ENCODE measurements around the gene METTL14. TPM values are rescaled to one million over a fixed set of nuclear protein-coding genes. Genes with fewer than 3 reads are reported as not detected.
"Not testable (repeated sequence)": the region's sequence is repeated elsewhere in the genome, so short reads cannot be mapped to it uniquely, and the experiment has no call there.

Gene METTL14
- 10 to 100 TPM; 55.7 to 68.4 (median 58.7) TPM for polyA plus RNA-seq (ENCODE audit: insufficient read length in 4 of 4)

DNA sequence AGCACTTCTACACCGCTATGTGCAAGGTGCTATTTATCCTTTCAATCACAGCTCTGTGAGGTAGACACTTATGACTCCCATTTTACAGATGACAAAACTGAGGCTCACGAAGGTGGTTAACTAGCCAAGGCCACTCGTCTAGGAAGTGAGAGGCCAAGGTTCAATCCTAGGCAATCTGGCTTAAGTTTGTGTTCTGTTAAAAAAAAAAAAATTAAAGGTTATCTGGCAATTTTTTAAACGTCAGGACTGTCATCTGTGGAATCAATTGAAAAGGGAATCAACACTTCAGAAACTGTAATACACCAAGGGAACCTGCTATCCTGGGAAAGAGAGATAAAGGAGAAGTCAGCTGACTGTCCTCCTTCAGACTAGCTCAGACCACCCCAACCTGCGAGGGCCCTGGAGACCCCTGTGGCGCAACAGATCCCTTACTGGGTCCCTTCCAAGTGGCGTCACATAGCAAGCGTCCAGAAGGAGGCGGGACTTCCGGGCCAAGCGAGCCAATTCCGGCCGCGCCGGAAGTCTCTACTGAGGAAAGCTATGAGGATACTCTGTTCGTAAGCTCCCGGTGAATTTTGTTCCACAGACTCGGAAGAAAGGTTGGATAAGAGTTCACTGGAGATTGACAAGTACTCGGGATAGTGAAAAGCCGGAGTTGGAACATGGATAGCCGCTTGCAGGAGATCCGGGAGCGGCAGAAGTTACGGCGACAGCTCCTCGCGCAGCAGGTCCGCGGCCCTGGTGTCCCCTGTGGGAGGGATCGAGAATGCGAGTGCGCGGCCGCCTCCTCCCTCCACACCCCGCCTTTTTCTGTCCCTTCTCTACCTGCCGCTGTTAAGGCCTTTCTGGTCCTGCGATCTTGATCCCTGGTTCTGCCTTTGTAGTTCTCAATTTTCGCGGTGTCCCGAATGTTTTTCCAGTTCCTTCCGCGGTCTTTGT lies at the start of gene METTL14:
TSS of gene METTL14 (plus strand) at position 520 of the 939 bp plus-strand sequence. CDS start at position 663, 143 bp downstream.
- peak; percentile 90 to 97 (median 94) for DNase-seq (ENCODE audit: low read depth in 4 of 4, low spot score in 2 of 4)

DNA sequence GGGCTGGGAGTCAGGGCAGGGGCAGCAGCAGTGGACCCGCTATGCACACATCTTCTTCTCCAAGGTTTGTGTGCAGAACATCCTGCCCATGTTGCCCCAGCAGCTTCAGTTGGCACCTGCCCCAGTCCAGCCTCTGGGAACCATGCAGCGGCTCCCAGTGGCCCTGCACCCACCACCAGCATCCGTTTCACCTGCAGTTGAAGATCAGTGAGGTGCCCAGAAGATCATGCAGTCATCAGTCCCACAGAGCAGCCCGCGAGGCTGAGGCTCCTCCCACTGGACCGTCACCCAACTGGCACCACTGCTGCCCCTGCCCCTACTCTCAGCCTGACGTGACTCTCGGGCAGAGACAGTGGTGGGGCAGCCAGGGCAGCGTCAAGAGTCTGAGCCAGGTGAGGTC lies 49.1 kb upstream of the METTL14 start:
- not testable (repeated sequence) for DNase-seq (ENCODE audit: low read depth in 4 of 4, low spot score in 2 of 4)

DNA sequence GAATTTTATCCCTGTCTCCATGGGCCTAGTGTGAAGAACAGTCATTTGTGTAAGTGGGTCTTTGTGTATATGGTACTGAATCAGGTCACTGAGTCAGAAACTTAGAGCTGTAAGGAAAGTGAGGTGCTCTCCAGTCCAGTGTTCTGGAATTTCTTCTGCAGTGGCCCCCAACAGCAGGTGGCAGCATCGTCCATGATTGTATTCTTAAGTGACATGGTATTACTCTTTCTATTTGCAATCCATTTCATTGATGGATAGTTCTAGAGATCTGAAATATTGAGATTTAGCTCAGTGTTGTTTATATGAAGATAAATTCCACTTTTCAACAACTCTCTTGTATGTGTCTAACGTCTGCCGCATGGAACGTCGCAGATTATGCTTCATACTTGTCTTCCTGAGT lies 20.5 kb upstream of the METTL14 start:
- not testable (repeated sequence) for DNase-seq (ENCODE audit: low read depth in 4 of 4, low spot score in 2 of 4)

DNA sequence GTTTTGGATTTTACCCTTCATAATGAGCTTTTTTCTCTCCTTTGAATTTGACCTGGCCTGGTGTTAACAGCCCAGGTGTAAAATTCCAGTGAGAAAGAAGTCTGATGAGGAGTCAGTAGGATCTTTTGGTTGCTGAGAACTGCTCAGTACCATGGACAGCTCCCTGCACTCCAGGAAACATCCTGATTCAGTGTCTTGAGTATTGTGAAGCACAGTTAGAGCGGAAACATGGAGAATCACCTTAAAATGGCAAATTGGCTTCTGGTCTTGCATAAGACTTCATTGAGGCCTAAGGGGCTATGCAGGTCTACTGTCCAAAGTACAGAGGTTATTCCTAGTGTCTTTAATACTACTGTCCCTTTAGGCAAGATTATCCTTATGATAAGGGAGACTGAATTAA lies 16.0 kb upstream of the METTL14 start:
- DNase-seq (ENCODE audit: low read depth in 4 of 4, low spot score in 2 of 4) = peak; percentile 36 to 73 (median 40)

DNA sequence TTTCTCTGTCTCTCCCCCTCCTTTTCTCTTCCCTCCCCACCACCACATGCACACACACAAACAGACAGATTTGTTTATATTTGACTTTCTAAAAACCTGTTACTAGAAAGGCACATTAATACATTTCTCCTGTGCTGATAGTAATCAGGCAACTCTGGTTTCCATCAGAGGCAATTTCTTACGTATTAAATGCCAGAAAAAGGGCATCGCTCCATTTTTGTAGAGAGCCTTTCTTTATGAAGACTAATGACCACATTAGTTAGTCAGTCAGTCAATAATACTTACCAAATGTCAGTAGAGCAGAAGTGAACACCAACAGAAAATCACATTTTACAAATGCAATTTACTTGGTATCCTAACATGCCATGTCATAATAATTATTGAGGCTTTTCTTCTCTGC lies 14.2 kb upstream of the METTL14 start:
- not testable (repeated sequence) for DNase-seq (ENCODE audit: low read depth in 4 of 4, low spot score in 2 of 4)

DNA sequence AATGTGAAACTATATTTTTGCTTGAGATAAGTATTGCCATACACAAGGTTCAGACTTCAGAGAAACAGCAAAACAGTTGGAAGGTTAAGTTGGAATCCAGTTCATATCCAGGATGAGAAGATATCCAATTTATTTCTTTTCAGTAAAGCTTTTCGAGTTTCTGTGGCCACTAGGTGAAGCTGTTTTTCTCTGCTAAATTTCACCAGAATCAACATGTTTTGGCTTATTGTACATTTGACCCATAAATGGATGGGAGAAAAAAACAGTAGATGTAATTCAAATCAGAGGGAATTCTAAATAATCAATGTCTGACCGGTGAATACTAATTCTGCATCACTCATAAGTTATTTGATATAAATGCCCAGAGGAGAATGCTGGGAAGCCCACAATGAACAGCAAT lies 9.1 kb upstream of the METTL14 start:
- no peak for DNase-seq (ENCODE audit: low read depth in 4 of 4, low spot score in 2 of 4)

DNA sequence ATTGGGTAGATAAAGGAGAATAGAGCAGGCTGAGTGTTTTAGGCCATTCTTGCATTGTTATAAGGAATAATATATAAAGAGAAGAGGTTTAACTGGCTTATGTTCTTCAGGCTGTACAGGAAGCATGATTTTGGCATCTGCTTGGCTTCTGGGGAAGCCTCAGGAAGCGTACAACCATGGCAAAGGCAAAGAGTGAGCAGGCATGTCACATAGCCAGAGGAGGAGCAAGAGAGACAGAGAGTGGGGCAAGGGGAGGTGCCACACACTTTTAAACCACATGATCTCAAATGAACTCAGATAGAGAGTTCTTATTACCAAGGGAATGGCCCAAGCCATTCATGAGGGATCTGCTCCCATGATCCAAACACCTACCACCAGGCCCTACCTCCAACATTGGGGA lies 4.4 kb upstream of the METTL14 start:
- no peak for DNase-seq (ENCODE audit: low read depth in 4 of 4, low spot score in 2 of 4)

DNA sequence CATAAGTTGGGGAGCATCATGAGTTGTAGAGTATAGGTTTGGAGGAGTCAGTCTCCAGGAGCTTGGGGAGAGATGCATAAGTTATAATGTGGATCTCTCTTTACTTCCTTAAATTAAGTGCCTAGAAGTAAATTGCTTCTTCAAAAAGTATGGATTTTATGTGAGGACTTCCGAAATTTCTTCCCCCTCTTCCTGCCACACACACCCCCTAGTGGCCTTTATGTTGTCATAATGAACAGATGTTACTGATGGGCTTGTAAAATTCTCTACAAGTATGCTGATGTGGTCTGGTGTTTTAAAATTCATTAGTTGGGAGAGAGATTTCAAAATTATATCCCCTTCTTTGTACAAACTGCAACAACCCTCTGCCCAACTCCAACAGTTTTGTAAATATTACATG lies 2.3 kb upstream of the METTL14 start:
- DNase-seq (ENCODE audit: low read depth in 4 of 4, low spot score in 2 of 4) = no peak

DNA sequence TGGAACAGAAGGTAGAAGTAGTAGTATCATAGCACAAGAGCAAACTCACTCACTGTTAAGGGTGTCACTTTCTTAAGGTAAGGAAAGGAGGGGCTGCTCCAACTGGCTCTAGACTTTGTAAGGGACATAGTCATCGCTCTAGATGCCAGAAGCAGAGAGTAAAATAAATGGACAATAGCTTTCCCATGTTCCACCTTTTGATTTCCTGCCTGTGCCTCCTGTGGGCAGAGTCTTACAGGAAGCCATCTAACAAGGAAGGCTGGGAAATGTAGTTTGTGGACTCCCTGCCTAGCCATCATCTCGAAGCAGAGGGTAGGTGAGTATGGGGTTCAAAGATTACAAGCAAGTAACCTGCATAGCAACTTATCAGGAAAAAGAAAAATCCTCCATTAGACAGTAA lies 1.7 kb upstream of the METTL14 start:
- no peak for DNase-seq (ENCODE audit: low read depth in 4 of 4, low spot score in 2 of 4)

DNA sequence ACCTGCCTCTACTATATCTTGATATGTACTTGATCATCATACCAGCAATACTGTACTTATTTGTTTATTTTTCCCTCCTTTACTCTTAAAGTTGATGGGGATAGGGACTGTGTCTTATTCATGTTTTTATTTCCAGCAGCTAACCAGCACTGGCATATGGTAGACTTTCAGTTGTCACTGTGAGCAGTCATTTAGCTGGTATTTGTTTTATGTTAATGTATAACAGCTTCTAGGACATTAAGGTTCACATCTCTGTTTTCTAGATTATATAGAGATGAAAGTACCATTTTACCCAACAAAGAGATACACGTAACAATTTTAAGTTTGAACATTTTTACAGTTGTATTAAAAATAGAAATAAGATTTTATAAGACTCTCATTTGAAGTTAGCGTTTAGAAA lies 17.9 kb downstream of the METTL14 start:
- no peak for DNase-seq (ENCODE audit: low read depth in 4 of 4, low spot score in 2 of 4)

DNA sequence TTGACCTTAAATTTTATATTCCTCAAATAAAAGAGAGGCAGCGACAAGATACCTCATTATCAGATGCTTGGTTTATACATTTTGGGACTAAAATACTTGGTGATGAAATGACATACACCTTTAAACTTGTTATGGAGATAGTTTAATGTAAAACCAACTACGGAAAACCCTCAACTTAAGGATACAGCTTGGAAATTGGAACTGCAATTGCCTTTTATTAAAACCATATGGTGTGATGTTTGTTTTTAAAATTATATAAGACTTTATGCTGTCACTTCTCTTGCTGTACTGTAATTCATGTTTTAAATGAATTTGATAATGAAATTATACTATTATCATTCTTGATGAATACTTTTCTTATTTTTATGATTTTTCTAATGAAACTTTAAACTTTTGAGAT lies 25.9 kb downstream of the METTL14 start:
- no peak for DNase-seq (ENCODE audit: low read depth in 4 of 4, low spot score in 2 of 4)

DNA sequence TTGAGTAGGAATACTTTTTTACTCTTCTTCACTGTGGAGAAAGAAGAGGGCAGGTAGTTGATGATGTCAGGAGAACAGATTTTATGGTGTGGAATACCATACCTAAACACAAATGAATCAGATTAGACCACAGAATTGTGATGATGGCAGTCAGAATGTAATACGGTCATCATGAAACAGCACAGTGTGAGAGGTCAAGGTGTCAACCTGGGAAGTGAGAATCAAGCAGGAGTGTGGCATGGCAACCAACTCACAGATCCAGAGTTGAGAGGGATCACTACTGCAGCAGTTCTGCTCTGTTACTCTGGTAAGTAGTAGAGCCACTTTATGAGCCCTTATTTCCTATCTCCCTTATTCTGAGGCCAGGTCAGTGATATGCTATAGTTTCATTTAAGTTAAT lies 27.7 kb downstream of the METTL14 start:
- DNase-seq (ENCODE audit: low read depth in 4 of 4, low spot score in 2 of 4) = no peak

DNA sequence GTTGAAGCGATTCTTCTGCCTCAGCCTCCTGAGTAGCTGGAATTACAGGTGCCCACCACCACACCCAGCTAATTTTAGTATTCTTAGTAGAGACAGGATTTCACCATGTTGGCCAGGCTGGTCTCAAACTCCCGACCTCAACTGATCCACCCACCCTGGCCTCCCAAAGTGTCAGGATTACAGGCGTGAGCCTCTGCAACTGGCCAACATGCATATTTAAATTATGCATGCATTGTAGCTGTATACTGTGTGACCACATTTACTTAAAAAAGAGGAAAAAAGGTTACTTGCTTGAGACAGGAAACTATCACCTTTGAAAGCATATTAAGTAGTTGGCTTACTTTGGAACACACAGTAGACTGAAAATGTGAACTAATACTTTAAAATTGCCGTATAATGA lies 29.5 kb downstream of the METTL14 start:
- no peak for DNase-seq (ENCODE audit: low read depth in 4 of 4, low spot score in 2 of 4)

DNA sequence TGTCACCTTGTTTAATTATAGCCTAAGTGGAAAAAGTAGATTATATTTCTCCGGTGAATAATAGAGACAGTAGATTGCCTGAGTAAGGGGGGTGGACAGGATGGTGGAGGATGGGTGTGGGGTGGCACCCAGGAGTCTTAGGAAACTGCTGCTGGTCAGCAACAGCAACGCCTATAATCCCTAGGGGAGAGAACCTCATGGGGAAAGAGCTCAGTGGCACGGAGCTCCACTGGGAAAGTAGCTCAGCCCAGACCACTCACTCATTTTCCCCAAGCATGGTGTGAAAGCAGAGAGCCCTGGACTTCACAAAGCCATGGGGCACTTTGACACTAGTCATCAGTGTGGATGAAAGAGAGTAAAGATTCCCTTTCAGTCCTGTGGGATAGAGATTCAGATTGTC lies 31.1 kb downstream of the METTL14 start:
- DNase-seq (ENCODE audit: low read depth in 4 of 4, low spot score in 2 of 4) = no peak

DNA sequence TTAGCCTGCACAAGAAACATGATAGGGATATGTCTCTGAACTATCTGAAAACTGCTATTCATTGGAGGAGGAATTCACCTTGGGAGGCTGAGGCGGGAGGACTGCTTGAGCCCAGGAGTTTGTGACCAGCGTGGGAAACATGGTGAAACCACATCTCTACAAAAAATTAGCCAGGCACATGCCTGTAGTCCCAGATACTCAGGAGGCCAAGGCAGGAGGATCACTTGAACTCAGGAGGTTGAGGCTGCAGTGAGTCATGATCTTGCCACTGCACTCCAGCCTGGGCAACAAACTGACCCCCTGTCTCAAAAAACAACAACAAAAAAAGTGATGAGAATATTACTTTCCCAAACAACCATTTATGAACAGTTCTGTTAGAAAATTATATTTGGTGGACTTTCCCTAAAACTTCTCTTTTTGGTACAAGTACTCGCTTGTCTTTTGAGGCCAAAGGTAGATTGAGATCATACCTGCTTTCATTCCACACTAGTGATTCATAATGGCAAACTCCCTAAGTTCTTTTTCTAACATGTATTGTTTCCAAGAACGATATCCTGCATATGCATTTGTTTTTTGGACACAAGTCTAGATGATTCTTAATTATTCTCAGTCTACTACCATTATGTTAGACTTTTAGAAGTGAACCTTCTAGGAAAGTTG lies 33.4 kb downstream of the METTL14 start:
- no peak for DNase-seq (ENCODE audit: low read depth in 4 of 4, low spot score in 2 of 4)

DNA sequence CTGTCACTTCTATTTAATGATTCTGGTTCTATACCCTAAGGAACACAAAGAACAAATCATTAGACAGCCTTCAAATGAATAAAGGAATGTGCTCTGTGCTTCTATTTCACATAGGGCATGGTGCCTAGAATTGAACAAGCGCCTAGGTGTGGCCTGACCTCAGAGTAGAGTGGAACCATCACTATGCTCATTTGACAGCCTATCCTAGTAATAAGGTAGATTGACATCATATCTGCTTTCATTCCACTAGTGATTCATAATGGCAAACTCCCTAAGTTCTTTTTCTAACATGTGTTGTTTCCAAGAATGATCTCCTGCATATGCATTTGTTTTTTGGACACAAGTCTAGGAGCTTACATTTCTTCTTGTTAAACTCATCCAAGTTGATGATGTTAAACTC lies 36.6 kb downstream of the METTL14 start:
- DNase-seq (ENCODE audit: low read depth in 4 of 4, low spot score in 2 of 4) = no peak

DNA sequence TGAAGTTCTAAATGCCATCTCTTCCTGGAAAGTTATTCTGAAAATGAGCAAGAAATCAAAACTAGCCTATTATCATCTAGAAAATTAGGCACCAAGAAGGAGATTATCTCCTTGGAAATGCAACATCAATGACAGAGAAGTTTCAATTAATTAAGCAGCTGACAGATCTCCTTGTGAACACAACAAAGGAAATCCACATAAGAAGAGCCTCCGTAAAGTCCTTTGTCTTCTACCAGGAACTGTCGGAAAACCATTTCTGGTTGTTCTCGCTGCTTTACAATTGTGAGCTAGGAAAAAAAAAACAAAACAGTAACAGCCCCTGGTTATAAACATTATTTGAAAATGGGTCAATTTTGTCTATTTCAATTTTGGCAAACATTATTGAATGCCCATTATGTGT lies 38.2 kb downstream of the METTL14 start:
- no peak for DNase-seq (ENCODE audit: low read depth in 4 of 4, low spot score in 2 of 4)

DNA sequence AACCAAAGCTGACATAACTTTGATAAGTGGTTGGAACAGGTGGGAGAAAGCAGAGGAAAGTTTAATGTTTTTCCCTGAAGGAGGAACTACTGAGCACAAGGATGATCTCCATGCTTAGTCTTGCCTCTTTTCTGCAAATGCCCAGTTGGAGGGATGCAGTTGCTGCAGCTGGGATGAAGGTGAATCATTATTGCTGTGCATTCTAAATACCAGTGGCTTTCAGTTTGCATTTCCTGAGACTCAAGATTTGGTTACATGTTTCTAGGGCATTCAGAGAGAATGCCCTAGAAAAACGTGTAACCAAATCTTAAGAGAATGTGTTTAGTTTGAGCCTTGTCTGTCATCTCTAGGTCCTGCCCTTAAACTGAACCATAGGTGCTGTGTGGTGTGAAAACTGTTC lies 42.2 kb downstream of the METTL14 start:
- DNase-seq (ENCODE audit: low read depth in 4 of 4, low spot score in 2 of 4) = no peak

DNA sequence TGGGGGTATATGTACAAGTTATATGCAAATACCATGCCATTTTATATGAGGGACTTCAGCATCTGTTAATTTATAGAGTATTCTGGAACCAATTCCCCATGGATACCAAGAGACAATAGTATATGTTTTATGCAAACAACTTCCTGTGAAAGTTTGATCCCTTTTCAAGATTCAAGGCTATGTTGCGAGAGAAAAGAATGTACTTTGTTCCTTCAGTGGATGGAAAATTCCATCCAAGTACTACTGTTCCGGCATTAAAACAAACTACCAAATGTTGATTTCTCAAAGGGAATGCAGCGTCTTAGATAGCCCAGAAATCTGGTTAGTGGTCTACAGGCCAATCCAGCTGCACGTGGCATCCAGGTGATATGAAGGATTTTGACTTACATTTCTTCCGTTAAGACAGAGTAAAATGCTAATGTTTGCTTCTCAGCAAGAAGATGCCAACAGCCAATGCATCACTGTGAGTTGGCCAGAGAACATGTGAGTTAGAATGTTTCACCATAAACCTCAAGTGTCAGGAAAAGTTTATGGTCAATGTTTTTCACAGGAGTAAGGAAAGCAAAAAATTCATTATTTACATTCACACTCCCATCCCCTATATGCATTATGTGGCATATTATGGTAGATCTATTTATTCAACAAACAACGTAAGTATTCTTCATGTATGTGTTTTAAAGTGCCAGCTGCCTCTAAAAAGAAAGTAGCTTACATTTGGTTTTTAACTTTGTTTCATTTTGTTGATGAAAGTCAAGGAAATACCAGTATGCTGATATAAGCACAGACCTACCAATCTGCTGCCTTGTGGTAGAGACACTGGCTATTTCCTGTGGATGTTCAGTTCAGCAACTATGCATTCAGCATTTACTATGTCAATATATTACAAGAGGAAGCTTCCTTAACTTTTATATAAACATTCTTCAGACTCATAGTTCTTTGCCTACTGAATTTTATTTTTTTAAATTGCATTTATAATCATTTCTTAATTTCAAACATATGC lies 44.4 kb downstream of the METTL14 start:
- DNase-seq (ENCODE audit: low read depth in 4 of 4, low spot score in 2 of 4) = no peak

DNA sequence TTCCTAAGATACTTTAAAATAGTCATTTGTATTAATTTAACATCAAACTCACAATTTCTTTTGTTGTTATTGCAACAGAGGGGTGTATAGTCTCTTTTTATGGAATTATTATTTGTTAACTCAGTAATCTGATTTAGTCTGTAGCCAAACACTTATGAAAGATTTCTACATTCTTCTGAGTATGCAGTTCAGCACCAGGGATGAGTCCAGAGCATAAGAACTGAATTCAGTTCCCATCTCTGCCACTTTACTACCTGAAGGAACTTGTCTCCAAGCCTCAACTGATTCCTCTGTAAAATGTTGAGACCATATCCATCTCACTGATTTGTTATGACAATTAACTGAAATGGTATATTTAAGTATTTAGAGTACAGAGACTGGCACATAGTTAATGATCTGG lies 45.5 kb downstream of the METTL14 start:
- no peak for DNase-seq (ENCODE audit: low read depth in 4 of 4, low spot score in 2 of 4)

Measured in left renal cortex interstitium (tissue), 4 donors.